ENCODE measurements around the gene RHOT2. TPM values are rescaled to one million over a fixed set of nuclear protein-coding genes. Genes with fewer than 3 reads are reported as not detected.

The RHOT2 gene
- total RNA-seq, 1 experiment from 2014 or later = 98.5 TPM

DNA sequence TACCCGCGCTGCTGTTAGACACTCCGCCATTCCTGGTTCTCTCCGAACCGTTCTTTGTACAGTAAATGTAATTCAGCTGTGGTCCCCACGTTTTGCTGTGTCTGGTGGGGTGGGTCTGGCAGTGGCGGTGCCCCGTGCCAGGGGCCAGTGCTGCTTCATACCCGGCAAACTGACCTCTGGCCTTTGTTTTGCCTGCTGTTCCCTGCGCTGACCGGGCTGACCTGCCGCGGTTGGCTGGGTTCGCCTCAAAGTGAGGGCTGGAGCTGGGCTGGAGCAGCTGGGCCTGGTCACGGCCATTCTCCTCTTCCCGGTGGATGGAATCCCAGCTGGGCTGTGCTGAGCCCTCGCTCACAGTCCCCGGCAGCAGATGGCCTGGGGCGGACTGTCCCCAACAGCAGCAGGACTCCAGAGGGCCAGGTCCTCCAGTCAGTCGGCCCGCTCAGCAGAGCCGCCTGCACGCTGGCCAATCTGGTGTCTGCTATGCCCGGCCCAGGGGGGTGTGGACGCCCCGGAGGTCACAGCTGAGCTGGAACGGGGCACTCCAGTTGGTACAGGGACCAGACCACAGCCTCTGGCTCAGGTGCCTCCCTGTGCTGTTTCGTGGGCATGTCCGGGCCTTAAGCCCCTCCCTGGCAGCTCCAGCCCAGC is 38.6 kb upstream of the RHOT2 start:
- H3K9me2 ChIP-seq (ENCODE audit: insufficient read depth) = no peaks in the 10 kb centered on the region
- RAD21 ChIA-PET (ENCODE audit: low non-redundant PET in 1 of 2, low total read pairs in 2 of 2, uncharacterized antibody in 2 of 2, unreplicated experiment in 2 of 2) = no interaction called here
- intact Hi-C loops (cut with micrococcal nuclease) = loop anchor here (5.0 kb wide), 1 partner anchor 37 kb away; the partner anchor contains the start of gene RAB40C
- H3K9ac ChIP-seq (ENCODE audit: low read length) = no peak overlapping the region
- no TSS peak for BruUV-seq (replicated peaks)
- no peak for DNase-seq (ENCODE audit: low read depth, low spot score)
- TF ChIP-seq JUND (IDR thresholded peaks at IDR 0.05) (no peak), ELF1 (IDR thresholded peaks at IDR 0.05; ENCODE audit: borderline replicate concordance, low read depth) (no peak), EGR1 (IDR thresholded peaks at IDR 0.05; ENCODE audit: low read depth) (no peak), MAX (IDR thresholded peaks at IDR 0.05) (no peak), POLR2A (IDR thresholded peaks at IDR 0.05; ENCODE audit: borderline replicate concordance, extremely low read depth, insufficient read depth, insufficient read length) (no peak), ZBTB33 (IDR thresholded peaks at IDR 0.05; ENCODE audit: extremely low read depth, insufficient replicate concordance, low read length) (no peak), RAD21 (IDR thresholded peaks at IDR 0.05; ENCODE audit: low read depth) (no peak), EZH2 (IDR thresholded peaks at IDR 0.05) (no peak), EZH2phosphoT487 (IDR thresholded peaks at IDR 0.05; ENCODE audit: borderline replicate concordance) (no peak), TCF7L2 (IDR thresholded peaks at IDR 0.05; ENCODE audit: borderline replicate concordance, extremely low read depth, insufficient read depth, insufficient read length) (no peak), SIN3A (IDR thresholded peaks at IDR 0.05; ENCODE audit: low read depth) (no peak), ZNF274 (IDR thresholded peaks at IDR 0.05; ENCODE audit: low read depth, low read length) (no peak), CBX3 (IDR thresholded peaks at IDR 0.05; ENCODE audit: low read depth) (no peak), SRF (IDR thresholded peaks at IDR 0.05; ENCODE audit: low read depth) (no peak), ZFX (IDR thresholded peaks at IDR 0.05) (no peak), FOSL1 (IDR thresholded peaks at IDR 0.05; ENCODE audit: low read depth) (no peak)
- TF ChIP-seq, protein P1, sequence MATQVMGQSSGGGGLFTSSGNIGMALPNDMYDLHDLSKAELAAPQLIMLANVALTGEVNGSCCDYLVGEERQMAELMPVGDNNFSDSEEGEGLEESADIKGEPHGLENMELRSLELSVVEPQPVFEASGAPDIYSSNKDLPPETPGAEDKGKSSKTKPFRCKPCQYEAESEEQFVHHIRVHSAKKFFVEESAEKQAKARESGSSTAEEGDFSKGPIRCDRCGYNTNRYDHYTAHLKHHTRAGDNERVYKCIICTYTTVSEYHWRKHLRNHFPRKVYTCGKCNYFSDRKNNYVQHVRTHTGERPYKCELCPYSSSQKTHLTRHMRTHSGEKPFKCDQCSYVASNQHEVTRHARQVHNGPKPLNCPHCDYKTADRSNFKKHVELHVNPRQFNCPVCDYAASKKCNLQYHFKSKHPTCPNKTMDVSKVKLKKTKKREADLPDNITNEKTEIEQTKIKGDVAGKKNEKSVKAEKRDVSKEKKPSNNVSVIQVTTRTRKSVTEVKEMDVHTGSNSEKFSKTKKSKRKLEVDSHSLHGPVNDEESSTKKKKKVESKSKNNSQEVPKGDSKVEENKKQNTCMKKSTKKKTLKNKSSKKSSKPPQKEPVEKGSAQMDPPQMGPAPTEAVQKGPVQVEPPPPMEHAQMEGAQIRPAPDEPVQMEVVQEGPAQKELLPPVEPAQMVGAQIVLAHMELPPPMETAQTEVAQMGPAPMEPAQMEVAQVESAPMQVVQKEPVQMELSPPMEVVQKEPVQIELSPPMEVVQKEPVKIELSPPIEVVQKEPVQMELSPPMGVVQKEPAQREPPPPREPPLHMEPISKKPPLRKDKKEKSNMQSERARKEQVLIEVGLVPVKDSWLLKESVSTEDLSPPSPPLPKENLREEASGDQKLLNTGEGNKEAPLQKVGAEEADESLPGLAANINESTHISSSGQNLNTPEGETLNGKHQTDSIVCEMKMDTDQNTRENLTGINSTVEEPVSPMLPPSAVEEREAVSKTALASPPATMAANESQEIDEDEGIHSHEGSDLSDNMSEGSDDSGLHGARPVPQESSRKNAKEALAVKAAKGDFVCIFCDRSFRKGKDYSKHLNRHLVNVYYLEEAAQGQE (IDR thresholded peaks at IDR 0.05; ENCODE audit: low read depth) = no peak
- no peak for ATAC-seq
- no peaks in the 10 kb centered on the region for H3K36me3 ChIP-seq (ENCODE audit: control insufficient read depth in 1 of 2, insufficient read depth in 2 of 2, low read length in 2 of 2)
- peaks cover 29 to 44% of the 10 kb centered on the region in 2 experiments for H3K4me1 ChIP-seq (ENCODE audit: control insufficient read depth in 1 of 2, insufficient read depth in 2 of 2, low read length in 2 of 2)
- H4K20me1 ChIP-seq (ENCODE audit: insufficient read depth) = no peaks in the 10 kb centered on the region
- no peaks in the 10 kb centered on the region for H3K9me3 ChIP-seq (ENCODE audit: control insufficient read depth in 1 of 2, insufficient read depth in 1 of 2, low read depth in 1 of 2, low read length in 2 of 2)
- no peaks in the 10 kb centered on the region for H3K27me3 ChIP-seq (ENCODE audit: insufficient read depth, low read length)
- POLR2A ChIA-PET = no interaction called here
- H3K79me2 ChIP-seq (ENCODE audit: insufficient read depth, low read length) = no peaks in the 10 kb centered on the region
- H2AFZ ChIP-seq (ENCODE audit: low read depth, low read length, poor library complexity, severe bottlenecking) = no peak overlapping the region
- CTCF ChIA-PET = no interaction called here
- no peak overlapping the region for H3K4me2 ChIP-seq (ENCODE audit: low read length)
- H3K4me3 ChIP-seq (replicated peaks in 1 of 2; ENCODE audit: low read depth in 1 of 2, low read length in 2 of 2) = no peak overlapping the region
- H3K27ac ChIP-seq (ENCODE audit: low read depth, low read length) = no peak overlapping the region

All from HCT116 (cell line).